HG03575 (cell line): ENCODE data around the gene TEX19.

Experiments
- ATAC-seq: cut with Tn5 transposase; IDR thresholded peaks from one replicate; pipeline ENCODE4 v1.9.1; 2021; ENCODE audit not compliant: unreplicated experiment, insufficient number of reproducible peaks, low FRiP score; ENCODE audit errors: extremely low read depth

TEX19 gene

DNA sequence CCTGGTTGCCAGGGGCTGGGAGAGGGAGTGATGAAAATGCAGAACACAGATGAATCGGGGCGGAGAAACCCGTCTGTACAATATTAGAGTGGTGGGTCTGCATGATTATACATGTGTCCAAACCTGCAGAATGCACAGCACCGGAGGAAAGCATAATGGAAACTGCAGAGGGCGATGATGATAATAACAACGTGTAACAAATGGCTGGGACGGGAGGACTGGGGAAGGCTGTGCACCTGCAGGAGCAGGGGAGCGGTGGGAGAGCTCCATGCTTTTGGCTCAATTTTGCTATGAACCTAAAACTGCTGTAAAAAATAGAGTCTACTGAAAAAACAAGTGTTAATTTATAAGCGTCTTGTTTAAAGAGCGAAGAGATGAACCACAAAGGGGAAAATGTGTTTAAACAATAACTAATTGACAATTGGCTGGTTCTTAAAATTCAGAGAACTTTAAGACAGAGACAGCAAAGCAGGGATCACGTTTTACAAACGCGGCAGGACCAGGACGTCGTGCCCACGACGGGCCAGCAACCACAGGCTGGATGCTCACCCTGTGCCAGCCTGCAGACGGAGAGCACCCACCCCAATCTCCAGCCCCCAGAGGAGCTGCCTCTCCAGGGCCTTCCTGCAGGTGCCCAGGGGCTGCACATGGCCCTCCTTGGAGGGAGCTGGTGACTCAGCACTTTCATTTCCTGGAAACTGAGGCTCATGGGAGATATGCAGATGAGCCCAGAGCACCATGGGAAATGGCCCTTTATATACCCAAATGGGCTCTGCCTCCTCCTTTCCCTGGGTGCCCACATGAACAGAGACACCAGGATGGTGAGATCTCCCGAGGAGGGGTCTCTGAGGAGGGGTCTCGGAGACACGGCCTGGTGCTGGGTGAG is at the start of gene TEX19:
Gene TEX19 (plus strand): TSS at position 783 of the 886 bp plus-strand sequence. CDS start 2,904 bp downstream, outside the sequence.
- ATAC-seq, result no peak

- ATAC-seq, result no peak
Measured at GRCh38 chr17:82309656-82310570, 49.1 kb upstream of the TEX19 start.

DNA sequence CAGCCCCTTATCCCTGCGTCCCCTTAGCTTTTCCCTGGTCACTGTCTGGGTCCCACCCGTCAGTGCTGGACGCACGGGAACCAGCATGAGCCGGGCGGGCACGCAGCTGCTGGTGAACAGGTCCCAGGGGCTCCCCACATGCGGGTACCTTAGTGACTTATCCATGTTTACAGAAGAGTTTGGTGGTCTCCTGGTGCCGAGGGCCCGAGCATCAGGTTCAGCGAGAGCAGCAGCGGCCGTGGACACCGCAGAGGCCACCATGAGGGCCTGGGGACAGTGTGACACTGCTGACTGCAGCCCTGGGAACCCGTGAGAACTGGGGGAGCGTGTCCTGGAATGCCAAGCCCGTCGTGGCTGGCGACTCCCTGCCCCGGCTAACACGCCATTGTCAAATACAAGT is 48.2 kb upstream of the TEX19 start:
- ATAC-seq, result no peak

DNA sequence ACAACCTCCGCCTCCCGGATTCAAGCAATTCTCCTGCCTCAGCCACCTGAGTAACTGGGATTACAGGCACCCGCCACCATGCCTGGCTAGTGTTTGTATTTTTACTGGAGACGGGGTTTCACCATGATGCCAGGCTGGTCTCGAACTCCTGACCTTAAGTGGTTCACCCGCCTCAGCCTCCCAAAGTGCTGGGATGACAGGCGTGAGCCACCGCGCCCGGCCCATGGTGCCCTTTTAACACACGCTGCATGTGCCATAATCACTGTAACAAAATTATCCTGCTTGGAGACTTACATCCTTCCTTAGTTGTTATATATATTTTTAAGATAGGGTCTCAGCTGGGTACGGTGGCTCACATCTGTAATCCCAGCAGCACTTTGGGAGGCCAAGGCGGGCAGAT is 47.1 kb upstream of the TEX19 start:
- ATAC-seq, result no peak

DNA sequence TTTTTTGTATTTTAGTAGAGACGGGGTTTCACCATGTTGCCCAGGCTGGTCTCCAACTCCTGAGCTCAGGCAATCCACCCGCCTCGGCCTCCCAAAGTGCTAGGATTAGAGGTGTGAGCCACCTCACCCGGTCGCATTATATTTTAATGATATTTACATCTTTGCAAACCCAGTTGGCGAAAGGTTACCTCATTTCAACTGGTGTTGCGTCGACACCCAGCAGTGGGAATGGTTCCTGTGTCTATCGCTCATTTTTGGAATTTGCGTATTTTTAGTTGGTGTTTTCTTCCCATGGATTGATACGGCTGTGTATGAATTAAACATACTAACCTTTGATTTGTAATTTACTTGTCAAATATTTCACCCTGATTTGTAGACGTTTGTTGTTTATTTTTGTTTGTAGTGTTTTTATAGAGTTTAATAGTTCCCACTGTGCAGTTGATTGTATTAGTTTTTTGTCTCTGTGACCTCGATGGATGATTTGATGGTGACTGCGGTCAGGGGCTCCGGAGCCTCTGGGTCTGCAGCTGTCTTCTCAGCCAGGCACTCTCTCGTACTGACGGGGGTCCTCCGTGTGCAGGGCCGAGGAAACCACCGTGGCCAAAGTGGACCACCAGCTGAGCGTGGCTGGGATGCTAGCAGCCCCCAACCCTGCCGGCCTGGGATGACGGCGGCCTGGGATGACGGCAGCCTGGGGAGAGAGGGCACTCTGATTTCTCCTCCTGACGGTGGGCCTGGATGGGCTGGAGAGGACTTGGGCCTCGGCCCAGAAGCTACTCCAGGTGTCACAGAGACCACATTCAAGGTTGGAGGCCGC is 45.6 kb upstream of the TEX19 start:
- no peak for ATAC-seq

GRCh38 chr17:82314012-82314726 is 44.9 kb upstream of the TEX19 start:
- no peak for ATAC-seq

DNA sequence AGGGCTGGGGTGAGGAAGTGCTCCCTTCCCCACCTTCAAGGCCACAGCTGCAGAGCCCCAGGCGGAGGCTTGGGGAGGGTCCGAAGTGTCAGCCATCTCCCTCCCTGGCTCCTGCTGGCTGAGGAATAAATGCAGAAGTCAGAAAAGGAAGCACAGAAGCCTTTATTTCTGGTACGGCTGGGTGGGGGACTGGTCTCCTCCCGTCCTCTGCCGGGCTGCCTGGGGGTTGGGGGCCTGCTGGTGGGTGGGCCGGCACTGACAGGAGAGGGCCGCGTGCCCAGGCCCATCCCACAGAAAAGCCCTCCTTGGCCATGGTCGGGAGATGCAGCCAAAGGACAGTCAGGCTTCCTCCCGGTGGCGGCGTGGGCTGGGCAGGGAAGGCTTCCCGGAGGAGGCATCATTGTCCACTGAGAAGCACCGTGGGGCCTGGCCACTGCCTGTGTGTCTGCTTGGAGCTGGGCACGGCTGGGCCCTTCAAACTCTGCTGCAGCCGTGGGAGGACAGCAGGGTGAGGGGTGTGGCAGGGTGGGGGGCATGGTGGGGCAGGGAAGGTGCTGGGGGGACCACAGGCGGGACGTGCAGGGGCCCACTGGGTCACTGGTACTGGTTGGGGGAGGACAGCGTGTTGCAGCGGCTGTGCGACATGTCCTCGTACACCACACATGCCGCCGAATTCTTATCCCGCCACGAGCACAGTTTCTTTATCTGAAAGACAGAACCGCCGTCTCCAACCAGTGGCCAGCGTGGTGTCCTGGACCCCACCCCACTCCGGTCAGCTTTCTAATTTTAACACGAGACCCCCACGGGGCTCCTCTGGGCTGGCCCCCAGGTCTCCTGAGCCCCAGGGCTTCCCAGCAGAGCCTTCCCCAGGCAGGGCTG is 44.1 kb upstream of the TEX19 start:
- no peak for ATAC-seq

GRCh38 chr17:82315703-82316358 is 43.2 kb upstream of the TEX19 start:
- ATAC-seq, result no peak

GRCh38 chr17:82316651-82317393 is 42.2 kb upstream of the TEX19 start:
- ATAC-seq, result no peak

DNA sequence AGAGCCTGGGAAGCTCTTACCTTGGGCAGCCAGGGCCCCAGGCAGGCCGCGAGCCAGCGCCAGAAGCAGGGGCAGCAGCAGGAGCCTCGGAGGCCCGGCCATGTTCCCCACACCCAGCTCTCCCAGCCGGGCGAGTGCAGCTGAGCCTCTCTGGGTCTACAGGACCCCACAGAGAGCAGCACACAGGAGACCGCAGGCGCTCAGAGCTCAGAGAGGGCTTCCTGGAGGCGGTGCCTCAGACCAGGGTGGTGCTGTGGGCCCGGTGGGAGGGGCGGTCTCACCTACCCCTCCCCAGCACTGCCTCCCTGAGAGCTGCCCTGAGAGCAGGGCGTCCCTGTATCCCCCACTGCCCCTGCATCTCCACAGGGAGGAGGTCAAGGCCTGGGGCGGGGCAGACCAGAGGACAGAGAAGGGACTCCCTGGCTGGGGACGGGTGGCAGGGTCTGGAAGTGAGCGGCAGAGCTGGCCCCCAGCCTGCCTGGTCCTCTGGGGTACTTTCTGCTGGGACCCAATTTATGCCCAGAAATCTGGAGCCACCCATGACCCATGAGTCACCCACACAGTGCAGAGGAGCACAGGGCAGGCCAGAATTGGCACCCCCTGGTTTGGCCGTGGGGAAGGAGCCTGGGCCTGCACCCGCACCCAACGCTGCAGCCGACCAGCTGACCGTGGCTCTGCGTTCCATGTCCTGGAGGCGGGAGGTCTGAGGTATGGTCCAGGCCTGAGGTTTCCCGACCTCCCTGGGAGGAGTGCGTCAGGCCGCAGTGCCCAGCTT is 41.5 kb upstream of the TEX19 start, which contains the start of gene CD7:
Gene CD7 (minus strand): TSS at position 215 of the 775 bp plus-strand sequence. CDS start 113 bp downstream, at position 102.
- ATAC-seq, result no peak

DNA sequence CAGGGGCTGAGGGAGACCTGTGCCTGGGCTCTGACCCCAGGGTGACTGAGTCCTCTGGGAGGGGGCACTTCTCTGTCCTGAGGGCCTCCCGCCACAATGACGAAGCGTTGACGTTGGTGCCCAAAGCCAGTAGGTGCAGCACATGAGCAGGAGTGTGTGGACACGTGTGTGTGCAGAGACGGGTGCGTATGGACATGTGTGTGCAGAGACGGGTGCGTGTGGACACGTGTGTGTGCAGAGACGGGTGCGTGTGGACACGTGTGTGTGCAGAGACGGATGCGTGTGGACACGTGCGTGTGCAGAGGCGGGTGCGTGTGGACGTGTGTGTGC is 40.9 kb upstream of the TEX19 start:
- no peak for ATAC-seq

DNA sequence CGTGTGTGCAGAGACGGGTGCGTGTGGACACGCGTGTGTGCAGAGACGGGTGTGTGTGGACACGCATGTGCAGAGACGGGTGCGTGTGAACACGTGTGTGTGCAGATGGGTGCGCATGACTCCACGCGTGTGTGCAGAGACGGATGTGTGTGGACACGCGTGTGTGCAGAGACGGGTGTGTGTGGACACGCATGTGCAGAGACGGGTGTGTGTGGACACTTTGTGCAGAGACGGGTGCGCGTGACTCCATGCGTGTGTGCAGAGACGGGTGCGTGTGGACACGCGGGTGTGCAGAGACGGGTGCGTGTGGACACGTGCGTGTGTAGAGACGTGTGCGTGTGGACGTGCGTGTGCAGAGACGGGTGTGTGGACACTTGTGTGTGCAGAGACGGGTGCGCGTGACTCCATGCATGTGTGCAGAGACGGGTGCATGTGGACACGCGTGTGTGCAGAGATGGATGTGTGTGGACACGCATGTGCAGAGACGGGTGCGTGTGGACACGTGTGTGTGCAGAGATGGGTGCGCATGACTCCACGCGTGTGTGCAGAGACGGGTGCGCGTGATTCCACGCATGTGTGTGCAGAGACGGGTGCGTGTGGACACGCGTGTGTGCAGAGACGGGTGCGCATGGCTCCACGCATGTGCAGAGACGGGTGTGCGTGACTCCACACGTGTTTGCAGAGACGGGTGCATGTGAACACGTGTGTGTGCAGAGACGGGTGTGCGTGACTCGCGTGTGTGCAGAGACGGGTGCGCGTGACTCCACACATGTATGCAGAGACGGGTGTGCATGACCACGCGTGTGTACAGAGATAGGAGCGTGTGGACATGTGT is 40.1 kb upstream of the TEX19 start:
- no peak for ATAC-seq

DNA sequence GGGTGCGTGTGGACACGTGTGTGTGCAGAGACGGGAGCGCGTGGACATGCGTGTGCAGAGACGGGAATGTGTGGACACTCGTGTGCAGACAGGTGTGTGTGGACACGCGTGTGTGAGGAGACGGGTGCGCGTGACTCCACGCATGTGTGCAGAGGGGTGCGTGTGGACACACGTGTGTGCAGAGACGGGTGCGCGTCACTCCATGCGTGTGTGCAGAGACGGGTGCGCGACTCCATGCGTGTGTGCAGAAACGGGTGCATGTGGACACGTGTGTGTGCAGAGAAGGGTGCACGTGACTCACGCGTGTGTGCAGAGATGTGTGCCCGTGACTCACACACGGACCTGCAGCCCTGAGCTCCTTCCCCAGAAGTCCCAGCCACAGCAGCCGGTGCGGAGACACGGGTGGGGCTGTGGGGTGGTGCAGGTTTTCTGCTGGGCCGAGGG is 39.4 kb upstream of the TEX19 start:
- ATAC-seq, result no peak

- ATAC-seq, result no peak
Measured at GRCh38 chr17:82320140-82320840, 38.8 kb upstream of the TEX19 start.
